MM.1S (cell line): ENCODE data around the gene ATIC.

Source experiments
- DNase-seq: peaks from one replicate; pipeline ENCODE4 v3.0.0-alpha.2; 2015
- H2AFZ ChIP-seq: fragments of 300-600 bp; sonication (generic); 2 replicates; pipeline ENCODE4 v1.6.0; 2016; ENCODE audit warnings: antibody characterized with exemption, low read length
- H3F3A ChIP-seq: fragments of 300-600 bp; sonication (generic); 2 replicates; pipeline ENCODE4 v1.6.1; 2016; ENCODE audit warnings: mild to moderate bottlenecking, antibody characterized with exemption, low read length, moderate library complexity, mixed read lengths; ENCODE audit not compliant: insufficient read depth
- H3K27ac ChIP-seq: fragments of 300-600 bp; sonication (generic); 2 replicates; pipeline ENCODE4 v1.5.1; 2016; ENCODE audit warnings: mild to moderate bottlenecking, low read length
- H3K27me3 ChIP-seq: fragments of 300-600 bp; sonication (generic); replicated peaks from 2 replicates; pipeline ENCODE4 v1.6.0; 2016; ENCODE audit warnings: low read length; ENCODE audit not compliant: insufficient read depth
- H3K36me3 ChIP-seq: fragments of 300-600 bp; sonication (generic); replicated peaks from 2 replicates; pipeline ENCODE4 v1.6.1; 2016; ENCODE audit warnings: mild to moderate bottlenecking, low read length, mixed read lengths; ENCODE audit not compliant: insufficient read depth
- H3K4me1 ChIP-seq: fragments of 300-600 bp; sonication (generic); 2 replicates; pipeline ENCODE4 v1.6.1; 2016; ENCODE audit warnings: low read length, mixed read lengths
- H3K4me2 ChIP-seq: fragments of 300-600 bp; sonication (generic); 2 replicates; pipeline ENCODE4 v1.6.0; 2016; ENCODE audit warnings: low read depth, low read length
- H3K4me3 ChIP-seq: fragments of 300-600 bp; sonication (generic); 2 replicates; pipeline ENCODE4 v1.5.1; 2016; ENCODE audit warnings: low read length, mixed read lengths
- H3K79me2 ChIP-seq: fragments of 300-600 bp; sonication (generic); 2 replicates; pipeline ENCODE4 v1.6.1; 2016; ENCODE audit warnings: mixed run types, low read length, mixed read lengths
- H3K9ac ChIP-seq: fragments of 300-600 bp; sonication (generic); 2 replicates; pipeline ENCODE4 v1.6.1; 2016; ENCODE audit warnings: low read length, mixed read lengths
- H3K9me2 ChIP-seq: fragments of 300-600 bp; sonication (generic); replicated peaks from 2 replicates; pipeline ENCODE4 v1.6.1; 2016; ENCODE audit warnings: mild to moderate bottlenecking, low read length, mixed read lengths; ENCODE audit not compliant: insufficient read depth
- H3K9me3 ChIP-seq: fragments of 300-600 bp; sonication (generic); replicated peaks from 2 replicates; pipeline ENCODE4 v1.6.1; 2016; ENCODE audit warnings: mild to moderate bottlenecking, low read length, mixed read lengths; ENCODE audit not compliant: insufficient read depth
- H4K20me1 ChIP-seq: fragments of 300-600 bp; sonication (generic); 2 replicates; pipeline ENCODE4 v1.6.1; 2016; ENCODE audit warnings: mild to moderate bottlenecking, low read length, moderate library complexity, mixed read lengths; ENCODE audit not compliant: insufficient read depth
- EZH2 ChIP-seq: fragments of 300-600 bp; sonication (generic); optimal IDR thresholded peaks from 2 replicates; pipeline ENCODE3; 2017; ENCODE audit warnings: low read depth, mild to moderate bottlenecking, antibody characterized with exemption, low read length, mixed read lengths
- EZH2phosphoT487 ChIP-seq: fragments of 300-600 bp; sonication (generic); IDR thresholded peaks from 2 replicates; pipeline ENCODE4 v1.6.1; 2018; ENCODE audit warnings: antibody characterized with exemption, low read length
- TF ChIP-seq, protein P1 (sequence below): fragments of 300-600 bp; sonication (generic); IDR thresholded peaks from 2 replicates; pipeline ENCODE4 v1.5.1; 2016; ENCODE audit warnings: antibody characterized with exemption, low read length, mixed read lengths

ATIC gene

GRCh38 chr2:215319500-215319899 is 7.6 kb downstream of the ATIC start:
- Histone ChIP-seq H3K27me3 (no peaks in the 10 kb centered on the region), H3K9me2 (no peaks in the 10 kb centered on the region), H3K4me2 (no peak overlapping the region), H2AFZ (no peak overlapping the region), H3K4me3 (no peak overlapping the region), H3K36me3 (peaks cover 13% of the 10 kb centered on the region), H3K9me3 (no peaks in the 10 kb centered on the region), H3K27ac (no peak overlapping the region), H3K4me1 (no peaks in the 10 kb centered on the region), H4K20me1 (0 out of 2 replicates have a peak, but pooled peaks cover 3% of the 10 kb centered on the region), H3K79me2 (peaks cover 76% of the 10 kb centered on the region), H3K9ac (no peak overlapping the region), H3F3A (no peaks in the 10 kb centered on the region)
- TF ChIP-seq EZH2, result no peak
- TF ChIP-seq, protein P1, sequence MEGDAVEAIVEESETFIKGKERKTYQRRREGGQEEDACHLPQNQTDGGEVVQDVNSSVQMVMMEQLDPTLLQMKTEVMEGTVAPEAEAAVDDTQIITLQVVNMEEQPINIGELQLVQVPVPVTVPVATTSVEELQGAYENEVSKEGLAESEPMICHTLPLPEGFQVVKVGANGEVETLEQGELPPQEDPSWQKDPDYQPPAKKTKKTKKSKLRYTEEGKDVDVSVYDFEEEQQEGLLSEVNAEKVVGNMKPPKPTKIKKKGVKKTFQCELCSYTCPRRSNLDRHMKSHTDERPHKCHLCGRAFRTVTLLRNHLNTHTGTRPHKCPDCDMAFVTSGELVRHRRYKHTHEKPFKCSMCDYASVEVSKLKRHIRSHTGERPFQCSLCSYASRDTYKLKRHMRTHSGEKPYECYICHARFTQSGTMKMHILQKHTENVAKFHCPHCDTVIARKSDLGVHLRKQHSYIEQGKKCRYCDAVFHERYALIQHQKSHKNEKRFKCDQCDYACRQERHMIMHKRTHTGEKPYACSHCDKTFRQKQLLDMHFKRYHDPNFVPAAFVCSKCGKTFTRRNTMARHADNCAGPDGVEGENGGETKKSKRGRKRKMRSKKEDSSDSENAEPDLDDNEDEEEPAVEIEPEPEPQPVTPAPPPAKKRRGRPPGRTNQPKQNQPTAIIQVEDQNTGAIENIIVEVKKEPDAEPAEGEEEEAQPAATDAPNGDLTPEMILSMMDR, result no peak
- TF ChIP-seq EZH2phosphoT487, result no peak
- no peak for DNase-seq

GRCh38 chr2:215320102-215320501 is 8.2 kb downstream of the ATIC start:
- Histone ChIP-seq H3K27me3 (no peaks in the 10 kb centered on the region), H3K9ac (no peak overlapping the region), H3K9me3 (no peaks in the 10 kb centered on the region), H2AFZ (no peak overlapping the region), H3K4me1 (no peaks in the 10 kb centered on the region), H3K36me3 (peaks cover 13% of the 10 kb centered on the region), H3K4me3 (no peak overlapping the region), H3K4me2 (no peak overlapping the region), H3K27ac (no peak overlapping the region), H3K9me2 (no peaks in the 10 kb centered on the region), H3F3A (no peaks in the 10 kb centered on the region), H3K79me2 (peaks cover 76% of the 10 kb centered on the region), H4K20me1 (0 out of 2 replicates have a peak, but pooled peaks cover 3% of the 10 kb centered on the region)
- TF ChIP-seq, protein P1, result no peak
- no peak for TF ChIP-seq EZH2phosphoT487
- DNase-seq, result no peak

DNA sequence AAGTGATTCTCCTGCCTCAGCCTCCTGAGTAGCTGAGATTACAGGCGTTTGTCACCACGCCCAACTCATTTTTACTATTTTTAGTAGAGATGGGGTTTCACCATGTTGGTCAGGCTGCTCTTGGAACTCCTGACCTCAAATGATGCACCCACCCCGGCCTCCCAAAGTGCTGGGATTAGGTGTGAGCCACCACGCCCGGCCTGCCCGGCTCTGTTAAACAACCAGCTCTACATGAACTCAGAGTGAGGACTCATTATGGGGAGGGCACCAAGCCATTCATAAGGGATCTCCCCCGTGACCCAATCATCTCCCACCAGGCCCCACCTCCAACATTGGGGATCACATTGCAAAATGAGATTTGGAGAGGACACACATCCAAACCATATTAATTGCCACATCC is 8.8 kb downstream of the ATIC start:
- TF ChIP-seq, protein P1, result no peak
- TF ChIP-seq EZH2, result no peak
- no peak for TF ChIP-seq EZH2phosphoT487
- H3K4me2 ChIP-seq, result no peak overlapping the region
- no peaks in the 10 kb centered on the region for H3K27me3 ChIP-seq
- peaks cover 74% of the 10 kb centered on the region for H3K79me2 ChIP-seq
- no peaks in the 10 kb centered on the region for H3K4me1 ChIP-seq
- H4K20me1 ChIP-seq, result 0 out of 2 replicates have a peak, but pooled peaks cover 3% of the 10 kb centered on the region
- no peak overlapping the region for H3K4me3 ChIP-seq
- no peaks in the 10 kb centered on the region for H3K9me2 ChIP-seq
- no peak overlapping the region for H3K9ac ChIP-seq
- no peak overlapping the region for H3K27ac ChIP-seq
- H3K9me3 ChIP-seq, result no peaks in the 10 kb centered on the region
- H2AFZ ChIP-seq, result no peak overlapping the region
- H3K36me3 ChIP-seq, result peaks cover 13% of the 10 kb centered on the region
- DNase-seq, result no peak
- H3F3A ChIP-seq, result no peaks in the 10 kb centered on the region
